Measurements from ENCODE around the gene NF2.

GRCh38 chr22:29627196-29627535 is 23.7 kb downstream of the NF2 start:
- TF ChIP-seq EZH2 (IDR thresholded peaks at IDR 0.05; ENCODE audit: low read depth, unreplicated experiment) (no peak), POLR2AphosphoS5 (IDR thresholded peaks at IDR 0.05; ENCODE audit: low read depth) (no peak), JUNB (IDR thresholded peaks at IDR 0.05; ENCODE audit: unreplicated experiment) (no peak), CTCF (conservative IDR thresholded peaks at IDR 0.05; ENCODE audit: low read depth in 2 of 2) (no peak), STAT1 (IDR thresholded peaks at IDR 0.05; ENCODE audit: unreplicated experiment) (no peak)
